Umbilical cord (tissue), 2 donors: ENCODE measurements around the gene CNTNAP5. TPM values are rescaled to one million over a fixed set of nuclear protein-coding genes. Genes with fewer than 3 reads are reported as not detected.

Experiments used
- DNase-seq: peaks from one replicate; pipeline ENCODE4 v3.0.0-alpha.2; 2015; ENCODE audit warnings: low spot score
- total RNA-seq: library from RNA; depleted of rRNA; stranded (reverse); fragments of >200 nt; gene quantifications from one replicate; pipeline ENCODE4 v1.2.3, GENCODE V29; 2014; ENCODE audit warnings: low replicate concordance; ENCODE audit not compliant: insufficient read depth

Gene CNTNAP5
- total RNA-seq, 1 donor from 2014 or later = 2.6 TPM

DNA sequence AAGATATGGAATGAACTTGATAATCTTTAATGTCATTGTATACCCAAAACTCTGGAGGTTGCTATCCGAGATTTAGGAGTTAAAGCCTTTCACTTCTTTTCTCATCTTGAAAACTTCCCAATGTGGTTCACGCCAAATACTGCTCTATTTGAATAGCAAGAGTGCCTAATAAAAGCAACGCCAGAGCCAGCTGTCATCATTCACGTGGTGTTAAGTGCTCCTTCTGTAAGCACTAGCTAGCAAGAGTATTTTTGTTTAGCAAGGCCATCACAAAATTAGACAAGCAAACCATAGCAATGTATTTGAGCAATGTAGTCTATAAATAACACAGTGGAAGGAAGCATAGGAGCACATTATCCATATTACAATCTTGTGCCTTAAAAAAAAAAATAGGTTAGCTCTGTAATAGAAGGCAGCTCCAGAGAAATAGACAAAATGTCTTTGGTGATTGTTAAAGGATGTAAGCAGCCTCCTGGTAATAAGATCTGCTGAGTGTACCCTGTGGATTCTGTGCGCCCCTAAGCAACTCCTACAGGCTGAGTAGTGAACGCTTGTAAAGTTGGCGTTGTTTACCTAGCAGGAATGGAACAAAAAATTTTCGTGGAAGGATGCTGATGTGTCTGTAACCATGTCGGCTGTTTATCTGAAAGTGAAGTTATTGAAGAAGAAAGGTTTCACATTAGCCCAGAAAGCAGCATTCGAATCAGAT is 518.0 kb downstream of the CNTNAP5 start:
- DNase-seq = peak; percentile 24

- no peak for DNase-seq
These were observed 522.6 kb downstream of the CNTNAP5 start for GRCh38 chr2:124547700-124548099.

- no peak for DNase-seq
These were observed 533.3 kb downstream of the CNTNAP5 start for GRCh38 chr2:124558277-124558905.

GRCh38 chr2:124559236-124559635 is 534.1 kb downstream of the CNTNAP5 start:
- DNase-seq = no peak

- no peak for DNase-seq
These were observed 535.6 kb downstream of the CNTNAP5 start for GRCh38 chr2:124560592-124561112.

DNA sequence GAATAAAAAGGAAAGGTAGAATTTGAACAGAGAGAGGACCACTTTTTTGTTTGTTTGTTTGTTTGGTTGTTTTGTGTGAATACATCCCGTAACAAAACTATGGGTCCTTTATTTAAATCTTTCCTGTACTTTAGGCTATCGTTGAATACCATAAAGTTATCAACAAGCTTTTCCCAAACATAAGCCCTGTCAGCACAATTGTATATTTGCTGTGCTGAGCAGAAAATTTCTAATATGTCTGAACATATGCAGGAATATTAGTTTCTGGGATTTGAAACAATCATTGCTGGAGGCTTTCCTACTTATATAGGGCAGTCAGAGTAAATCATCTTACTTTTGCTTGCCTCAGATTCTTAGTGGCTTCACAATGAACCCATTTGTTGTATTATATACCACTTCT is 536.4 kb downstream of the CNTNAP5 start:
- DNase-seq = no peak

DNA sequence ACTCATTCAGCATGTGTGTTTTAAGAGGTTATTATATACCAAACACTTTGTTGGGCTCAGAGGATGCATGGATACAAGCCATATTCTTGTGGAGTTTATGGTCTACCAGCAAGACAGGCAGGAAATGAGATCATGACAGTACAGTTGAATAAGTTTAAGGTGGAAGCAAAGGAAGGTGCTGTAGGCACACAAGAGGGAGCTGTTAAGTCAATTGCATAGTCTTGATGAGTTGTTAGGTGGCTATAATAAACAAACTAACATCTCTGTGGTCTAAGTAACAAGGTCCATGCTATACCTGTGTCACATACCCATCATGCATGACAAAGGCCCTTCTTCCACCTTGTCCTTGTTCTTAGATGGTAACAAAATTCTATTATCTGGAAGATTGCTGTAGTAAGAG is 538.3 kb downstream of the CNTNAP5 start:
- DNase-seq = no peak

- no peak for DNase-seq
These were observed 541.5 kb downstream of the CNTNAP5 start for GRCh38 chr2:124566518-124566970.

- DNase-seq = no peak
These were observed 545.8 kb downstream of the CNTNAP5 start for GRCh38 chr2:124570872-124571271.

GRCh38 chr2:124571836-124572235 is 546.7 kb downstream of the CNTNAP5 start:
- DNase-seq = no peak

DNA sequence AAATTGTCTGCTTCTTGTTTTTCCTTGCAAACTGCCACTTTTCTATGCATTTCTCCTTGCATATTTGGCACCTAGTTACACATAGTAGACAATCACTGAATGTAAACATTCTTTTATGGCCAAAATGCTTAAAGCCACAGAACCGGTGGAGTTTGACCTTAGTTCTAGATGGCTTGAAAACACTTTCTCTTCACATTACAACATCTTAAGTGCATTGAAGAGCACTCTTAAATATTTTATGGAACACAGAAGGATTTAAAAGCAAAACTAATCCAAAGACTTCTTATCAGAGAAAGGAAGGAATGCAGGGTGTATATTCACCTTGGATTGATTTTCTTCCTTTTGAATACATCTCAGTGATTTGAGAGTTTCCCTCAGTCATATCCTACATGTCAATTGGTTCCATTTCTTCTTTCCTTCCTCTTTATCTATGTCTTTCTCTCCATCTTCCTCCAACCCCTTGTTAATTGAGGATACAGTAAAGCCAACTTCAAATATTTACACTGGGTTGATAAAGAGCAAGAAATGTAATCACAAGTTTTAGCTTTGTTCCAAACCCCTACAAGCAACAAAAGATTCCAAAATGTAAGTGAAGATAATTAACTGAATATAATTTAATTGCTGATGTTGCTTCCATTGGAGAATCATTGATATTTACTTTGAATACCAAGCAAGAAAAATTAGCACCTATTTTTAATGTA is 548.0 kb downstream of the CNTNAP5 start:
- no peak for DNase-seq

- DNase-seq = no peak
These were observed 550.4 kb downstream of the CNTNAP5 start for GRCh38 chr2:124575497-124575896.

GRCh38 chr2:124580263-124580662 is 555.2 kb downstream of the CNTNAP5 start:
- DNase-seq = no peak

DNA sequence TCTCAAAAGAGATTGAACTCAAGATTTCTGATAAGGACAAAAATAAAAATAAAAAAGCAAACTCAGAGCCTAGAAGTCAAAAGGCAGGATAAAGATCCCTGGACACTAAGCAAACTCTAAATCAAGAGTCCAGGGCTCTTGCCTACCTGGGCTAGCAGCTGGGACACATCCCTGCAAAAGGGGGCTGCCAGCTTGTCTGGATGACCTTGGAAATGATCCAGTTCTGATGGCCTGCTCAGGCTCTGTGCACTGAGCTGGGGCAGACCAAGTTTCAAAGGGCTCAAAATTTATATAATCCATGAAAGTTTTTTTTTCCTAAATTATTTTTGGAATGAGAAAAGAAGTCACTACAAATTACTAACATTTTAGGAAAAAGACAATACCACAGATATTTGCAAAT is 557.3 kb downstream of the CNTNAP5 start:
- DNase-seq = no peak

- DNase-seq = no peak
These were observed 559.5 kb downstream of the CNTNAP5 start for GRCh38 chr2:124584615-124585014.

DNA sequence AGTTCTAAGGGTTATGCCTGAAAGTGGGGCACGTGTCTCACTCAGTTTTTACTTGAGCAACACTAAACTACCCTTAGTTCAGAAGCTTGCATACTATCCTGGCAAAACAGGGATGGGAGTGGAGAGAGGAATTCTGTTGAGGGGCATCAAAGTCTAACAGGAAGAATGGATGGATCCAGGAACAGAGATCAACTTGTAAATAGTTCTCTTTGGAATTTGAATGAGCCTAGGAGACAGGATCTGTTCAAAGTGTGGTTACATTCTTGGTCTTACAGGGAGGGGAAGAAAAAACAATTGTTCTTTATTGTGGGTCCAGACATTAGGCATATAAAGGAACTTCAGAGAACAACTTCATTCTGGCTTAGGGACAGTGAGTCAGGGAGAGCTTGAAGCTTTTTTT is 560.2 kb downstream of the CNTNAP5 start:
- no peak for DNase-seq

DNA sequence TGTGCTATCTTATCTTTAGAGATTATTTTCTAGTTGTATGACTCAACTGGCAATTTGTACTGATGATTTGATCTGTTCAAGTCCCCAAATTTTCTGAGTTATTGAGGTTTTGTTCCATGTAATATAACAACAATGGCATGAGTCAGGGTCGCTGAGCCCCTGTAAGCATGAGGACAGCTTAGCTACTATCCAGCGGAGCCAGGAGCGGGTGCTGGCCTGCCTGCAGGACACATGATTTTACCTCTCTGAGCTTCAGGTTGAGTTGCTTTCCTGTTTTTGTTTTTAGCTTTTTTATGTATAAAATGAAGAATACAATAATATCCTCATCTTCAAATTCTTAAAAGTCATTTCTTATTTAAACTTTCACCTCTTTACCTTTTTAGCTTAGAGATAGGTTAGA is 561.1 kb downstream of the CNTNAP5 start:
- no peak for DNase-seq

- DNase-seq = no peak
These were observed 561.7 kb downstream of the CNTNAP5 start for GRCh38 chr2:124586835-124587234.

GRCh38 chr2:124589971-124590370 is 564.9 kb downstream of the CNTNAP5 start:
- no peak for DNase-seq

DNA sequence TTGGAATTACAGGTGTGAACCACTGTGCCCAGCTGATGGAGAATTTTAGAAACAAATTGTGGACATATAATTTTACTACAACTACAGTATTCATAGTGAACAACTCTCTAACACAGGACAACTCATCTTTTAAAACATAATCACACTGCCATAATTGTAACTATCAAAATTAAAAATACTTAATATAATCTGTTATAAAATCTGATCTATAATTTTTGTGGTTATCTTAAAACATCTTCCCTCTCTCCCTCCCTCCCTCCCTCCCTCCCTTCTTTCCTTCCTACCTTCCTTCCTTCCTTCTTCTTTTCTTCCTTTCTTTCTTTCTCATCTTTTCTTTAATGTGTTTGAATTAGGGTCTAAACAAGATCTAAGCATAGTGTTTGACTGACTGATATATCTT is 577.7 kb downstream of the CNTNAP5 start:
- no peak for DNase-seq

- DNase-seq = no peak
These were observed 579.9 kb downstream of the CNTNAP5 start for GRCh38 chr2:124604940-124605339.

DNA sequence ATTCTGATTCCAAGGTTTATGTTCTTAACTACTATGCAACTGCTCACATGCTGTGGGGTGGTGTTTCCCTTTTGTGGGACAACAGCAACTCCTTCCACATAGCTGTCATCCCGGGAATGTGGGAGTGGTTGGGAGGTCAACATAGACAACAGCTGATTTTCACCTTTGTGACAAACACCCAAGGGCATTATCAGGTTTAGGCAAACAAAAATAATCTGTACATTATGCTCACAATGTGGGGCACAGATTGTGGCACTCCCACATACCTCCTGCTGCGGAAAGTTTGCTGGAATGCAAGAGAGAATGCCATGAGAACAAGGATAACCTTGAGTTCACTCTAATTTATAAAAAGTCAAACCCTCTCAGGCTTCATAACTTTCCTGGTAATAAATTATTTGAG is 582.6 kb downstream of the CNTNAP5 start:
- DNase-seq = no peak

GRCh38 chr2:124609667-124610066 is 584.6 kb downstream of the CNTNAP5 start:
- no peak for DNase-seq
